Measurements from ENCODE around the gene KHDC4.

Gene KHDC4

GRCh38 chr1:155920717-155921116 is 13.5 kb downstream of the KHDC4 start:
- Histone ChIP-seq H3K4me3 (no peak overlapping the region), H3K36me3 (replicated peaks) (peaks cover 95% of the 10 kb centered on the region), H3K4me1 (no peaks in the 10 kb centered on the region), H3K27me3 (ENCODE audit: low read depth) (no peaks in the 10 kb centered on the region), H3K9me3 (no peaks in the 10 kb centered on the region)
- in situ Hi-C loops (cut with MboI; ENCODE audit: low sequenced_read_pairs) = loop anchor here (10.0 to 25.0 kb wide), 2 partner anchors 404 to 1683 kb away; no protein-coding TSS in a partner anchor
- no peak for DNase-seq (ENCODE audit: low spot score in 2 of 2)

GRCh38 chr1:155919801-155920200 is 14.4 kb downstream of the KHDC4 start:
- no peaks in the 10 kb centered on the region for H3K4me1 ChIP-seq
- H3K36me3 ChIP-seq (replicated peaks) = peaks cover 93% of the 10 kb centered on the region
- no peaks in the 10 kb centered on the region for H3K27me3 ChIP-seq (ENCODE audit: low read depth)
- in situ Hi-C loops (cut with MboI; ENCODE audit: low sequenced_read_pairs) = loop anchor here (10.0 to 25.0 kb wide), 3 partner anchors 385 to 1682 kb away; no protein-coding TSS in a partner anchor
- no peak overlapping the region for H3K4me3 ChIP-seq
- no peak for DNase-seq (ENCODE audit: low spot score in 2 of 2)
- no peaks in the 10 kb centered on the region for H3K9me3 ChIP-seq

- Histone ChIP-seq H3K4me3 (no peak overlapping the region), H3K9me3 (no peaks in the 10 kb centered on the region), H3K27me3 (ENCODE audit: low read depth) (no peaks in the 10 kb centered on the region), H3K36me3 (replicated peaks) (peaks cover 93% of the 10 kb centered on the region), H3K4me1 (no peaks in the 10 kb centered on the region)
- in situ Hi-C loops (cut with MboI; ENCODE audit: low sequenced_read_pairs) = loop anchor here (10.0 to 25.0 kb wide), 2 partner anchors 386 to 1681 kb away; no protein-coding TSS in a partner anchor
- no peak for DNase-seq (ENCODE audit: low spot score in 2 of 2)
Measured at GRCh38 chr1:155918660-155919059, 15.6 kb downstream of the KHDC4 start.

GRCh38 chr1:155913969-155914757 is 20.1 kb downstream of the KHDC4 start:
- H3K36me3 ChIP-seq (replicated peaks) = peaks cover 70% of the 10 kb centered on the region
- in situ Hi-C loops (cut with MboI; ENCODE audit: low sequenced_read_pairs) = loop anchor here (10.0 to 25.0 kb wide), 2 partner anchors 391 to 1677 kb away; no protein-coding TSS in a partner anchor
- no peak for DNase-seq (ENCODE audit: low spot score in 2 of 2)

GRCh38 chr1:155912056-155912536 is 22.1 kb downstream of the KHDC4 start:
- in situ Hi-C loops (cut with MboI; ENCODE audit: low sequenced_read_pairs) = loop anchor here (10.0 to 25.0 kb wide), 2 partner anchors 393 to 1675 kb away; no protein-coding TSS in a partner anchor
- Histone ChIP-seq H3K36me3 (replicated peaks) (peaks cover 67% of the 10 kb centered on the region), H3K4me3 (no peak overlapping the region)

More at GRCh38 chr1:155913969-155914757, 20.1 kb downstream of the KHDC4 start:
- Histone ChIP-seq H3K4me1 (peaks cover 7% of the 10 kb centered on the region; the same call in 1 of the 2 replicates), H3K4me3 (no peak overlapping the region), H3K9me3 (no peaks in the 10 kb centered on the region), H3K27me3 (ENCODE audit: low read depth) (no peaks in the 10 kb centered on the region)

GRCh38 chr1:155911156-155912055 is 22.8 kb downstream of the KHDC4 start, which contains the start of gene RIT1:
Gene RIT1 (minus strand): TSS chr1:155911349. CDS start chr1:155910761, 588 bp downstream.
- Histone ChIP-seq H3K36me3 (replicated peaks) (peaks cover 60% of the 10 kb centered on the region), H3K9me3 (no peaks in the 10 kb centered on the region), H3K27me3 (ENCODE audit: low read depth) (no peaks in the 10 kb centered on the region), H3K4me1 (peaks cover 7% of the 10 kb centered on the region; the same call in 1 of the 2 replicates), H3K4me3 (peak within 1 kb of the TSS; percentile 52)
- in situ Hi-C loops (cut with MboI; ENCODE audit: low sequenced_read_pairs) = loop anchor here (10.0 to 25.0 kb wide), 2 partner anchors 393 to 1674 kb away; no protein-coding TSS in a partner anchor
- peak; percentile 70 to 93 for DNase-seq (ENCODE audit: low spot score in 2 of 2)

More at GRCh38 chr1:155912056-155912536, 22.1 kb downstream of the KHDC4 start:
- Histone ChIP-seq H3K27me3 (ENCODE audit: low read depth) (no peaks in the 10 kb centered on the region), H3K4me1 (peaks cover 7% of the 10 kb centered on the region; the same call in 1 of the 2 replicates), H3K9me3 (no peaks in the 10 kb centered on the region)
- DNase-seq (ENCODE audit: low spot score in 2 of 2) = no peak

GRCh38 chr1:155910621-155911121 is 23.5 kb downstream of the KHDC4 start:
- H3K36me3 ChIP-seq (replicated peaks) = peaks cover 56% of the 10 kb centered on the region
- DNase-seq (ENCODE audit: low spot score in 2 of 2) = peak; percentile 32 to 64
- in situ Hi-C loops (cut with MboI; ENCODE audit: low sequenced_read_pairs) = loop anchor here (10.0 to 25.0 kb wide), 2 partner anchors 394 to 1673 kb away; no protein-coding TSS in a partner anchor
- no peaks in the 10 kb centered on the region for H3K27me3 ChIP-seq (ENCODE audit: low read depth)
- peak overlapping the region; percentile 52 for H3K4me3 ChIP-seq
- no peaks in the 10 kb centered on the region for H3K9me3 ChIP-seq
- H3K4me1 ChIP-seq = peaks cover 7% of the 10 kb centered on the region; the same call in 1 of the 2 replicates

- no peak overlapping the region for H3K4me3 ChIP-seq
- no peaks in the 10 kb centered on the region for H3K9me3 ChIP-seq
- DNase-seq (ENCODE audit: low spot score in 2 of 2) = no peak
- H3K4me1 ChIP-seq = peaks cover 7% of the 10 kb centered on the region; the same call in 1 of the 2 replicates
- no peaks in the 10 kb centered on the region for H3K27me3 ChIP-seq (ENCODE audit: low read depth)
- H3K36me3 ChIP-seq (replicated peaks) = peaks cover 53% of the 10 kb centered on the region
- in situ Hi-C loops (cut with MboI; ENCODE audit: low sequenced_read_pairs) = loop anchor here (10.0 to 25.0 kb wide), 2 partner anchors 395 to 1673 kb away; no protein-coding TSS in a partner anchor
Measured at GRCh38 chr1:155909894-155910293, 24.3 kb downstream of the KHDC4 start.

GRCh38 chr1:155904261-155904660 is 30.0 kb downstream of the KHDC4 start:
- in situ Hi-C loops (cut with MboI; ENCODE audit: low sequenced_read_pairs) = loop anchor here (25.0 kb wide), 1 partner anchor 1667 kb away; no protein-coding TSS in a partner anchor
- DNase-seq (ENCODE audit: low spot score in 2 of 2) = no peak
- Histone ChIP-seq H3K4me3 (no peak overlapping the region), H3K4me1 (no peaks in the 10 kb centered on the region), H3K36me3 (replicated peaks) (peaks cover 73% of the 10 kb centered on the region), H3K9me3 (no peaks in the 10 kb centered on the region), H3K27me3 (ENCODE audit: low read depth) (no peaks in the 10 kb centered on the region)

GRCh38 chr1:155900161-155900560 is 34.1 kb downstream of the KHDC4 start:
- no peaks in the 10 kb centered on the region for H3K27me3 ChIP-seq (ENCODE audit: low read depth)
- peaks cover 71% of the 10 kb centered on the region for H3K36me3 ChIP-seq (replicated peaks)
- no peak overlapping the region for H3K4me3 ChIP-seq
- H3K4me1 ChIP-seq = no peaks in the 10 kb centered on the region; the same call in 1 of the 2 replicates
- H3K9me3 ChIP-seq = no peaks in the 10 kb centered on the region
- DNase-seq (ENCODE audit: low spot score in 2 of 2) = no peak
- in situ Hi-C loops (cut with MboI; ENCODE audit: low sequenced_read_pairs) = loop anchor here (25.0 kb wide), 1 partner anchor 1663 kb away; no protein-coding TSS in a partner anchor

- no peak overlapping the region for H3K4me3 ChIP-seq
- in situ Hi-C loops (cut with MboI; ENCODE audit: low sequenced_read_pairs) = loop anchor here (25.0 kb wide), 1 partner anchor 1662 kb away; no protein-coding TSS in a partner anchor
- no peak for DNase-seq (ENCODE audit: low spot score in 2 of 2)
- H3K27me3 ChIP-seq (ENCODE audit: low read depth) = no peaks in the 10 kb centered on the region
- no peaks in the 10 kb centered on the region for H3K9me3 ChIP-seq
- no peaks in the 10 kb centered on the region; the same call in 1 of the 2 replicates for H3K4me1 ChIP-seq
- H3K36me3 ChIP-seq (replicated peaks) = peaks cover 66% of the 10 kb centered on the region
Measured at GRCh38 chr1:155899683-155900082, 34.5 kb downstream of the KHDC4 start.

GRCh38 chr1:155898888-155899287 is 35.3 kb downstream of the KHDC4 start:
- in situ Hi-C loops (cut with MboI; ENCODE audit: low sequenced_read_pairs) = no loop called here
- H3K4me1 ChIP-seq = no peaks in the 10 kb centered on the region; the same call in 1 of the 2 replicates
- peaks cover 58% of the 10 kb centered on the region for H3K36me3 ChIP-seq (replicated peaks)
- no peaks in the 10 kb centered on the region for H3K9me3 ChIP-seq
- DNase-seq (ENCODE audit: low spot score in 2 of 2) = no peak
- no peak overlapping the region for H3K4me3 ChIP-seq
- H3K27me3 ChIP-seq (ENCODE audit: low read depth) = no peaks in the 10 kb centered on the region

Measured in HAP-1 (cell line).